Kidney tubule cell (primary cell): Measurements from ENCODE around the gene DCUN1D3.

ENCODE experiments used
- DNase-seq: peaks from one replicate; pipeline ENCODE4 v3.0.0-alpha.2; 2018; ENCODE audit warnings: low spot score

DCUN1D3 gene

DNA sequence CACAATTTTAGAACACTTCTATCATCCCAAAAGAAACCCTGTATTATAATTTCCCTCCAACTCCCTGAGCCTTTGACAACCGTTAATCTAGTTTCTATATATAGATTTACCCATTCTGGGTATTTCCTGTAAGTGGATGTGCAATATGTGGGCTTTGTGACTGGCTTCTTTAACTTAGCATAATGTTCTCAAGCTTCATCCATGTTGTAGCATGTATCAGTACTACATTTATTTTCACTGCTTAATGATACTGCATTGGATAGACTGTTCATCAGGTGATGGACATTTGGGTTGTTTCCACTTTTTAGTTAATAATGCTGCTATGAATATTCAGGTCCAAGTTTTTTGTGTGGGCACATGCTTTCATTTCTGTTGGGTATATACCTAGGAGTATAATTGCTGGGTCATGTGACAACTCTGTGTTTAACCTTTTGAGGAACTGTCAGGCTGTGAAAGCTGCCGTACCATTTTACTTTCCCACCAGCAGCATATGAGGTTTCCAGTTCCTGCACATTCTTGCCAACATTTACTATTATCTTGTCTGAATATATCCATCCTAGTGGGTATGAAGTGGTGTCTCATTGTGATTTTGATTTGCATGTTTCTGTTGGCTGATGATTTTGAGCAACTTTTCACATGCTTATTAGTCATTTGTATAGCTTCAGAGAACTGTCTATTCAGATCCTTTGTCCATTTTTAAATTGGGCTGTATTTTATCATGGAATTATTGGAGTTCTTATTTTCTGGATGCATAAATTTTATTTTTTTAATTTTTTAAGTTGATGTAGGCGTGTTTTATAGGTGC, 77.4 kb downstream of the DCUN1D3 start:
- no peak for DNase-seq

GRCh38 chr16:20821682-20822081, 78.5 kb downstream of the DCUN1D3 start:
- no peak for DNase-seq

GRCh38 chr16:20818929-20819585, 81.1 kb downstream of the DCUN1D3 start:
- DNase-seq = no peak

DNA sequence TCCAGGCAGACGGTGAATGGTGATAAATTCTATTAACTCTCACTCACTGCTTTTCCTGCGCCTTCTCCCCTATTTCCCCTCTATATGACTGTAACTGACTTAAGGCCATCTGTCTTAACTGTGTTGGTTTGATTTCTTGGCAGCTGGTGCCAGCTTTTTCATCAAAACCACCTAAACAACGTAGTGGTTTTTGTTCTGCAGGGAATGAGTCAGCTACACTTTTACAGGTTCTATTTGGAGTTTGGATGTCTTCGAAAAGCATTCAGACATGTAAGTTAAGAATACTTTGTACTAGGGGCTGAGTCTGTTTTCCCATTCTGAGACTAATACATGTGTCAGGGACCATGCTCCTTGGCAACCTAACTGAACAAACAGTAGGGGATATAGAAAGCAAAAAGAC, 85.4 kb downstream of the DCUN1D3 start:
- no peak for DNase-seq

- no peak for DNase-seq
These were observed 87.6 kb downstream of the DCUN1D3 start for GRCh38 chr16:20812510-20812909.

DNA sequence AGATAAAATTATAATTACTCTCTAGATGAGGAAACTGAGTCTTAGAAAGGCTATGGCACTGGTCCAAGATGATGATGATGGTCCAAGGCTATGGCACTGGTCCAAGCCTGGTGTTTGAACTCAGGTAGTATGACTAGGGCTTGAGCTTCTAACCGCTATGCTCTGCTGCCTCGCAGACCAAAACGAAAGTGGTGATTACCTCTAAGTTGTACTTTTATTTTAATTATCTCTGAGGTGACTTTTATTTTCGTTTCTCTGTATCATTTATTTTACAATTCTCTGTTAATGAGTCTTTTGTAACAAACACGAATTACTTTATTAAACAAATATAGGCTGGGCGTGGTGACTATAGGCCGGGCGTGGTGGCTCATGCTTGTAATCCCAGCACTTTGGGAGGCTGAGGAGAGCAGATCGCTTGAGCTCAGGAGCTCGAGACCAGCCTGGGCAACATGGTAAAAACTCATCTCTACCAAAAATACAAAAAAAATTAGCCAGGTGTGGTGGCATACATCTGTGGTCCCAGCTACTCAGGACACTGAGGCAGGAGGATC, 88.2 kb downstream of the DCUN1D3 start:
- peak; percentile 6 for DNase-seq

DNA sequence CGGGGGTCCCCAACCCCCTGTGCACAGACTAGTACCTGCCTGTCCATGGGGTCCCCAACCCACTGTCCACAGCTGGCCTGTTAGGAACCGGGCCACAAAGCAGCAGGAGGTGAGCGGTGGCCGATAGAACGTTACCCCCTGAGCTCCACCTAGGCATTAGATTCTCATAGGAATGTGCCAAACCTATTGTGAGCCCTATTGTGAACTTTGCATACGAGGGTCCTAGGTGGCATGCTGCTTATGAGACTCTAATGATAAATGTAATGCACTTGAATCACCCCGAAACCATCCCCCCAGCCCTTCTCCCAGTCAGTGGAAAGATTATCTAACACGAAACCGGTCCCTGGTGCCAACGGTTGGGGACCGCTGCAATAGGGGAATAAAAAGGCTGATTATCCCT, 92.3 kb downstream of the DCUN1D3 start:
- DNase-seq = no peak

- peak; percentile 97 for DNase-seq
These were observed 93.7 kb downstream of the DCUN1D3 start, which contains the start of the genes ERI2 and REXO5 for GRCh38 chr16:20806168-20807050. ERI2 (minus strand) TSS chr16:20806472; CDS start chr16:20806430, 42 bp downstream. REXO5 (plus strand) TSS chr16:20806527; CDS start chr16:20806954, 427 bp downstream.

DNA sequence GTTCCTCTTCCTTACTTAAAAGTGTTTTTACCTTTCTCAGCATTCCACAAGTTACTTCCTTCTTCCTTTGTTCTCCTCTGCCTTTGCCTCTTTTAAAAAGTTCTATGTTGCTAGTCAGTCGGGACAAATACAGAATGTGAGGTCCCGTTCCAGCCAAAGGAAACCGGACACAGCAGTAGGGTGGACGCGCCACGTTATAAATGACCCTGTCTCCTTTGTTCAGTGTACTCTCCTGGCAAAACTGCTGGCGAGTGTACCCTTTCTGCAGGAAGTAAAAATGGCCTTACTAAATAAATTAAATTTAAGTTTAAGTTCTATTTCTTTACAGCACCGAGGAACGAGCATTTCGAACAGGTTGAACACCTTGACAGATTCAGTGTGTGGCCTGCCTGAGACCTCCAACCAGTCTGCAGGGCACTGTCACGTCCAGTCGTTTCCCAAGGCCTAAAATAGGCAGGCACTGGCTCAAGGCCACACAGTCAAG, 94.4 kb downstream of the DCUN1D3 start:
- DNase-seq = peak; percentile 48
